Measurements from ENCODE around the gene SLC16A11. TPM values are rescaled to one million over a fixed set of nuclear protein-coding genes. Genes with fewer than 3 reads are reported as not detected.
"Not testable (repeated sequence)": the region's sequence is repeated elsewhere in the genome, so short reads cannot be mapped to it uniquely, and the experiment has no call there.

The SLC16A11 gene
- total RNA-seq, 2 donors from 2014 or later, result 0.58 to 0.84 TPM

DNA sequence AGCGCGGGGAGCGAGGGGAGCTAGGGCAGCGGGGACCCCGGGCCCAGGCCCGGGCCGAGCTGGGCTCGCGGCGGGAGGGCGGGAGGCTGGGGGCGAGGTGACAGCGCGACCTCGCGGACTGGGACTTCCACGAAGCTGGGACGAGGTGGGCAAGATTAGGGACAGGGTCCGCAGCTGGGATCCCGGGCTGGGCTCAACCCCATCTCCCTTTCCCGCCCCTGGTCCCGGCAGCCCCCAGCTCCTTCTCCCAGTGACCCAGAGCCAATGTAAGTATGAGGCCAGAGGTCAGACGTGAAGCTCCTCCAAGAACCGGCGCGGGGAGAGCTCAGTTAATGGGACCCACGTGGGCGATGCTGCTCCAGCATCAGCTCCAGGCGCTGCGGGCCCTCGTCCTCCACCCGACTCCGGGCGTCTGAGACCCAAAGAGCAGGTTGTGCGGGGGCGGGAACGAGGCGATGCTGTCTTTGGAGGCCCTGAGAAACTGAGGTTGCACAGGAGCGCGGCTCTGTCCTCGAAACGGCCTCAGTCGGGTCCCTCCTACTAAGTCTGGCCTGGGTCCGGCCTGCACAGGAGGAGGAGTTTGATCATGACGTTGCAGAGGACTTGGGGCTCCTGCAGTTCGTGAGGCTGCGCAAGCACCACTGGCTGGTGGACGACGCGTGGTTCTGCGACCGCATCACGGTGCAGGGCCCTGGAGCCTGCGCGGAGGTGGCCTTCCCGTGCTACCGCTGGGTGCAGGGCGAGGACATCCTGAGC lies 47.5 kb downstream of the SLC16A11 start:
- ATAC-seq, result no peak
- intact Hi-C loops (cut with DNase I, micrococcal nuclease), result loop anchor here in 1 of 2 donors (10.0 kb wide), 1 partner anchor 82 kb away; no protein-coding TSS in a partner anchor
- no peak for DNase-seq

DNA sequence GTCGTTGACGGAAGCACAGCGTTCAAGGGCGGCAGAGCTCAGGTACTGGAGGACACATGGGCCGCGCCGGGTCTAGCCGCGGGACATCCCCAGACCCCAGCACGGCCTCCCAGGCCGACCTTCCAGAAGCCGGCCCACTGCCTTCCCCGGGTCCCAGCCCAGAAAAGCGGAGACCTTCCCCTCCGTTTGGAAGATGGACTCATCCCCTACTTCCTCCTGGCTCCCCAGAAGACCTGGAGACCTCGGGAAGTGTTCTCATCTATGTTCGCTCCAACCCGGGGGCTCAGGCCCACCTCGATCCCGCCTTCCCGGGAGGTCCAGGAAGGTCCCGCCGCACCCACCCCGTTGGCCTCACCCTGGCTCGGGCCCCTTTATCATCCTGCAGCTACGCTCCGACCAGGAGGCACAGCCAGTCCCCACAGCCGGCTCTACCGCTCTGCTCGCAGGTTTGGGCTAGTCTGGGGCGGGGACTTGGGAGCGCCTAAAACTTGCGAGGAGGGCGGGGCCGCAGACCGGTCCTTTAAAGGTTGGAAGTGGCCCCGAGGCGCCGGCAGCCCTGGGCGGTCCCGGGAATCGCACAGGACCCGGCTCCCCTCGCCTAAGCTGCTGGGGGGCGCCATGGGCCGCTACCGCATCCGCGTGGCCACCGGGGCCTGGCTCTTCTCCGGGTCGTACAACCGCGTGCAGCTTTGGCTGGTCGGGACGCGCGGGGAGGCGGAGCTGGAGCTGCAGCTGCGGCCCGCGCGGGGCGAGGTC lies 48.2 kb downstream of the SLC16A11 start, which contains the start of gene ALOX12:
Gene ALOX12, plus strand, starts transcription at position 550 of the 756 bp plus-strand sequence. Its CDS starts 69 bp downstream, at position 619.
- DNase-seq (no peak), ATAC-seq (peak; percentile 68)
- intact Hi-C loops (cut with DNase I, micrococcal nuclease), result loop anchor here in 1 of 2 donors (10.0 kb wide), 1 partner anchor 81 kb away; no protein-coding TSS in a partner anchor

DNA sequence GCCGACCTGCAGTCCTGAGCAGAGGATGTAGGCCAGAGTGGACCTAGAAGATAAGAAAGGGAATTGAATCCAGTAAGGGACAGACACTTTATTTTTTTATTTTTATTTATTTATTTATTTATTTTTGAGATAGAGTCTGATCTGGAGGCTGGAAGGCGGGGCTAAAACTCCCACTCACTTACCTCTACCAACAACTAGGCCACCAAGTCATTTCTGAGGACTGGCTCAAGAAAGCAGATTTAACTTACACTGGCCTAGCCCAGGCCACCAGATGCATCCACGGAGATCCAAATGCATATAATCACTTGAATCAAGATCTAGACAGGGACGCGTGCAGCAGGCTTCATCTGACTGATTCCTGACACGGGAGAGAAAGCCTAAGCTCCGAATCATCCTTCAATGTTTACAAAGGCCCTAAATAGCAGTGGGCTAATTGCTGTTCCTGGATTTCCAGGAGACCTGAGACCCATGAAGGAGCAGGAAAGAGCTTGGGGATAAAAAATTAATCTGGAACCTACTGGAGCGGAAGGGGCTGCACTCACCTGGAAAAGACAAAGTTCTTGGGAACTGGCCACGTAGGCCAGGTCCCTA lies 49.1 kb downstream of the SLC16A11 start:
- DNase-seq, result no peak
- intact Hi-C loops (cut with DNase I, micrococcal nuclease), result loop anchor here in 1 of 2 donors (10.0 kb wide), 1 partner anchor 80 kb away; no protein-coding TSS in a partner anchor
- no peak for ATAC-seq

GRCh38 chr17:6994118-6994598 lies 49.7 kb downstream of the SLC16A11 start:
- DNase-seq (no peak), ATAC-seq (no peak)
- intact Hi-C loops (cut with DNase I, micrococcal nuclease), result loop anchor here in 1 of 2 donors (10.0 kb wide), 1 partner anchor 79 kb away; no protein-coding TSS in a partner anchor

- intact Hi-C loops (cut with DNase I, micrococcal nuclease), result loop anchor here in 1 of 2 donors (10.0 kb wide), 1 partner anchor 79 kb away; no protein-coding TSS in a partner anchor
- not testable (repeated sequence) for ATAC-seq, DNase-seq
These were observed 50.3 kb downstream of the SLC16A11 start for GRCh38 chr17:6993613-6994056.

Other genes with a start within 250 kb of the SLC16A11 start
- not detected for gene TEKT1, start 212.4 kb downstream of the SLC16A11 start, total RNA-seq
- gene ALOX12, start 48.0 kb downstream of the SLC16A11 start, total RNA-seq, result not detected
- gene RNASEK, start 31.5 kb downstream of the SLC16A11 start, total RNA-seq, result 100 to 1,000 TPM; 183 to 188 TPM
- 1 to 10 TPM; 2.0 to 2.6 TPM for gene BCL6B, start 21.0 kb downstream of the SLC16A11 start, total RNA-seq
- gene SLC16A13, start 8.1 kb downstream of the SLC16A11 start, total RNA-seq, result 10 to 100 TPM in 1 of 2 donors, 1 to 10 TPM in 1; 9.0 to 10.0 TPM
- gene CLEC10A, start 36.2 kb upstream of the SLC16A11 start, total RNA-seq, result 1 to 10 TPM; 4.2 to 7.6 TPM
- gene ASGR2, start 70.7 kb upstream of the SLC16A11 start, total RNA-seq, result under 1 TPM in 1 of 2 donors, not detected in 1; 0.25 TPM
- under 1 TPM; 0.37 to 0.42 TPM for gene ASGR1, start 135.3 kb upstream of the SLC16A11 start, total RNA-seq
- gene DLG4, start 175.7 kb upstream of the SLC16A11 start, total RNA-seq, result 1 to 10 TPM; 4.0 to 7.3 TPM
- 1,000 to 10,000 TPM in 1 of 2 donors, 100 to 1,000 TPM in 1; 784 to 1,134 TPM for gene ACADVL, start 175.8 kb upstream of the SLC16A11 start, total RNA-seq
- gene DVL2, start 190.4 kb upstream of the SLC16A11 start, total RNA-seq, result 10 to 100 TPM; 30.9 to 34.9 TPM
- 10 to 100 TPM; 33.9 to 44.1 TPM for gene PHF23, start 195.4 kb upstream of the SLC16A11 start, total RNA-seq
- 100 to 1,000 TPM; 431 to 505 TPM for gene GABARAP, start 198.4 kb upstream of the SLC16A11 start, total RNA-seq
- gene CTDNEP1, start 207.6 kb upstream of the SLC16A11 start, total RNA-seq, result 100 to 1,000 TPM; 108 to 117 TPM
- gene ELP5, start 208.1 kb upstream of the SLC16A11 start, total RNA-seq, result 10 to 100 TPM; 42.4 to 55.4 TPM
- 1,000 to 10,000 TPM in 1 of 2 donors, 100 to 1,000 TPM in 1; 997 to 1,004 TPM for gene CLDN7, start 218.4 kb upstream of the SLC16A11 start, total RNA-seq
- 1 to 10 TPM; 1.4 to 9.7 TPM for gene SLC2A4, start 237.6 kb upstream of the SLC16A11 start, total RNA-seq